Keratinocyte (primary cell): ENCODE data around the gene CDS2. TPM values are rescaled to one million over a fixed set of nuclear protein-coding genes. Genes with fewer than 3 reads are reported as not detected.

ENCODE experiments used
- DNase-seq: peaks from one replicate; pipeline ENCODE4 v3.0.0-alpha.2; 2011; ENCODE audit warnings: low read depth, missing footprints, low spot score
- FAIRE-seq: peaks from 2 replicates; lab custom pipeline; 2011; peaks lifted over from hg19 to GRCh38; lab: Jason Lieb, UNC
- H2AFZ ChIP-seq: 2 replicates; pipeline ENCODE4 v1.6.0; 2012; ENCODE audit warnings: low read length, control low read depth, inconsistent platforms; ENCODE audit not compliant: control insufficient read depth
- H3K27ac ChIP-seq: 2 replicates; pipeline ENCODE4 v1.5.1; 2011; ENCODE audit warnings: low read length; ENCODE audit not compliant: control insufficient read depth, insufficient read depth
- H3K27me3 ChIP-seq: 3 replicates; pipeline ENCODE4 v1.6.0; 2011; ENCODE audit warnings: low read length; ENCODE audit not compliant: control insufficient read depth, insufficient read depth; ENCODE audit errors: extremely low read depth
- H3K36me3 ChIP-seq, 2 experiments: 2 replicates in 1 of 2; 3 replicates in 1 of 2; pipeline ENCODE4 v1.5.1; 2011; ENCODE audit warnings: low read length in 2 of 2, mild to moderate bottlenecking in 1 of 2; ENCODE audit not compliant: control insufficient read depth in 2 of 2, insufficient read depth in 2 of 2; ENCODE audit errors: extremely low read depth in 1 of 2
- H3K4me1 ChIP-seq: 3 replicates; pipeline ENCODE4 v1.5.1; 2011; ENCODE audit warnings: low read length; ENCODE audit not compliant: control insufficient read depth, insufficient read depth; ENCODE audit errors: extremely low read depth
- H3K4me2 ChIP-seq: 3 replicates; pipeline ENCODE4 v1.6.0; 2011; ENCODE audit warnings: low read depth, low read length; ENCODE audit not compliant: control insufficient read depth, insufficient read depth; ENCODE audit errors: extremely low read depth
- H3K4me3 ChIP-seq, 3 experiments: fragments of 200-600 bp in 1 of 3; sonication (generic) in 1 of 3; 2 replicates in 2 of 3; 3 replicates in 1 of 3; pipeline ENCODE4 v1.5.1; 2011 to 2016; ENCODE audit warnings: low read length in 3 of 3, mild to moderate bottlenecking in 3 of 3, control low read depth in 2 of 3, inconsistent platforms in 1 of 3, low read depth in 1 of 3, mixed read lengths in 1 of 3, mixed run types in 1 of 3, moderate library complexity in 1 of 3; ENCODE audit not compliant: control insufficient read depth in 2 of 3, insufficient read depth in 2 of 3; ENCODE audit errors: extremely low read depth in 1 of 3
- H3K79me2 ChIP-seq: 2 replicates; pipeline ENCODE4 v1.6.0; 2012; ENCODE audit warnings: low read length; ENCODE audit not compliant: control insufficient read depth, insufficient read depth
- H3K9ac ChIP-seq: 3 replicates; pipeline ENCODE4 v1.6.0; 2011; ENCODE audit warnings: low read length; ENCODE audit not compliant: control insufficient read depth, insufficient read depth; ENCODE audit errors: extremely low read depth
- H3K9me1 ChIP-seq: 3 replicates; pipeline ENCODE4 v1.6.0; 2011; ENCODE audit warnings: low read length; ENCODE audit not compliant: control insufficient read depth, insufficient read depth; ENCODE audit errors: extremely low read depth
- H3K9me3 ChIP-seq: 2 replicates; pipeline ENCODE4 v1.5.1; 2012; ENCODE audit warnings: low read depth, low read length; ENCODE audit not compliant: control insufficient read depth
- H4K20me1 ChIP-seq: 3 replicates; pipeline ENCODE4 v1.6.0; 2011; ENCODE audit warnings: low read length; ENCODE audit not compliant: control insufficient read depth, insufficient read depth; ENCODE audit errors: extremely low read depth
- EZH2 ChIP-seq: IDR thresholded peaks from one replicate; pipeline ENCODE4 v1.6.1; 2012; ENCODE audit warnings: inconsistent platforms, mild to moderate bottlenecking, low read length, moderate library complexity
- dilution Hi-C: fragments of 300-500 bp; cut with MboI; formaldehyde crosslinking; loops from one replicate; pipeline ENCODE4 v1.7.0; 2020; ENCODE audit warnings: low sequenced_read_pairs; ENCODE audit not compliant: extremely low pct_ligation_motif_present
- polyA plus RNA-seq, 5 experiments: library from polyadenylated mRNA; depleted of rRNA in 3 of 5; stranded (reverse) in 3 of 5; stranded (forward) in 1 of 5; unstranded in 1 of 5; fragments of >200 nt; gene quantifications; 1 replicate in 1 of 5; 2 replicates in 3 of 5; 3 replicates in 1 of 5; pipeline versions ENCODE4 v1.2.1 to v1.2.3, GENCODE V29; 2011 to 2012; ENCODE audit warnings: missing spikeins in 2 of 5, low read depth in 1 of 5, low replicate concordance in 1 of 5
- TF ChIP-seq, protein P1 (sequence below), 3 experiments: IDR thresholded peaks in 1 of 3; conservative IDR thresholded peaks in 1 of 3; optimal IDR thresholded peaks in 1 of 3; 2 replicates in 2 of 3; 3 replicates in 1 of 3; pipeline versions ENCODE3 to v1.5.1; 2011; ENCODE audit warnings: low read length in 3 of 3, mild to moderate bottlenecking in 3 of 3, moderate library complexity in 2 of 3, control low read depth in 1 of 3, inconsistent platforms in 1 of 3; ENCODE audit not compliant: insufficient read depth in 2 of 3; ENCODE audit errors: extremely low read depth in 1 of 3

CDS2 gene
- polyA plus RNA-seq, 1 donor (not counting 4 experiments of a cell fraction or from before 2014, with no cell fraction given), result 67.1 TPM

- dilution Hi-C loops, result no loop called here
- DNase-seq, result no peak
These were observed 26.0 kb upstream of the CDS2 start for GRCh38 chr20:5100684-5101347.

DNA sequence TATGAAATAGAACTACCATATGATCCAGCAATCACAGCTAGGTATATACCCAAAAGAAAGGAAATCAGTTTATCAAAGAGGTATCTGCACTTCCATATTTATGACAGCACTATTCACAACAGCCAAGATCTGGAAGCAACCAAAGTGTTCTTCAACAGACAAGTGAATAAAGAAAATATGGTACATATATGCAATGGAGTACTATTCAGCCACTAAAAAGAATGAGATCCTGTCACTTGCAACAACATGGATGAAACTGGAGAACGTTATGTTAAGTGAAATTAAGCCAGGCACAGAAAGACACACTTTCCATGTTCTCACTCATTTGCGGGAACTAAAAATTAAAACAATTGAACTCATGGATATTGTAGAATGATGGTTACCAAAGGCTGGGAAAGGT is 22.3 kb upstream of the CDS2 start:
- no peaks in the 10 kb centered on the region for H3K4me1 ChIP-seq
- H4K20me1 ChIP-seq, result no peaks in the 10 kb centered on the region
- FAIRE-seq (no peak), DNase-seq (no peak)
- H3K9me1 ChIP-seq, result no peaks in the 10 kb centered on the region
- no peaks in the 10 kb centered on the region for H3K9me3 ChIP-seq
- no peak overlapping the region for H3K4me3 ChIP-seq
- H3K9ac ChIP-seq, result no peak overlapping the region
- no peaks in the 10 kb centered on the region for H3K79me2 ChIP-seq
- H2AFZ ChIP-seq, result no peak overlapping the region
- no peak overlapping the region for H3K27ac ChIP-seq
- dilution Hi-C loops, result no loop called here
- H3K4me2 ChIP-seq, result no peak overlapping the region
- no peaks in the 10 kb centered on the region for H3K27me3 ChIP-seq
- H3K36me3 ChIP-seq, result peaks cover 10% of the 10 kb centered on the region in 2 experiments
- TF ChIP-seq, protein P1, sequence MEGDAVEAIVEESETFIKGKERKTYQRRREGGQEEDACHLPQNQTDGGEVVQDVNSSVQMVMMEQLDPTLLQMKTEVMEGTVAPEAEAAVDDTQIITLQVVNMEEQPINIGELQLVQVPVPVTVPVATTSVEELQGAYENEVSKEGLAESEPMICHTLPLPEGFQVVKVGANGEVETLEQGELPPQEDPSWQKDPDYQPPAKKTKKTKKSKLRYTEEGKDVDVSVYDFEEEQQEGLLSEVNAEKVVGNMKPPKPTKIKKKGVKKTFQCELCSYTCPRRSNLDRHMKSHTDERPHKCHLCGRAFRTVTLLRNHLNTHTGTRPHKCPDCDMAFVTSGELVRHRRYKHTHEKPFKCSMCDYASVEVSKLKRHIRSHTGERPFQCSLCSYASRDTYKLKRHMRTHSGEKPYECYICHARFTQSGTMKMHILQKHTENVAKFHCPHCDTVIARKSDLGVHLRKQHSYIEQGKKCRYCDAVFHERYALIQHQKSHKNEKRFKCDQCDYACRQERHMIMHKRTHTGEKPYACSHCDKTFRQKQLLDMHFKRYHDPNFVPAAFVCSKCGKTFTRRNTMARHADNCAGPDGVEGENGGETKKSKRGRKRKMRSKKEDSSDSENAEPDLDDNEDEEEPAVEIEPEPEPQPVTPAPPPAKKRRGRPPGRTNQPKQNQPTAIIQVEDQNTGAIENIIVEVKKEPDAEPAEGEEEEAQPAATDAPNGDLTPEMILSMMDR (optimal IDR thresholded peaks at IDR 0.05 in 1 of 3, IDR thresholded peaks at IDR 0.05 in 1 of 3, conservative IDR thresholded peaks at IDR 0.05 in 1 of 3; ENCODE audit: extremely low read depth in 1 of 3, insufficient read depth in 2 of 3, low read length in 3 of 3), result no peak
- TF ChIP-seq EZH2, result no peak

More at GRCh38 chr20:5100684-5101347, 26.0 kb upstream of the CDS2 start:
- Histone ChIP-seq H3K9me3 (no peaks in the 10 kb centered on the region), H3K9ac (no peak overlapping the region), H3K27ac (no peak overlapping the region), H3K27me3 (no peaks in the 10 kb centered on the region), H3K4me2 (no peak overlapping the region), H3K9me1 (no peaks in the 10 kb centered on the region), H3K4me3 (no peak overlapping the region), H3K36me3 (peaks cover 4 to 16% of the 10 kb centered on the region in 2 experiments), H3K79me2 (no peaks in the 10 kb centered on the region), H3K4me1 (no peaks in the 10 kb centered on the region), H2AFZ (no peak overlapping the region), H4K20me1 (no peaks in the 10 kb centered on the region)
- TF ChIP-seq, protein P1 (optimal IDR thresholded peaks at IDR 0.05 in 1 of 3, IDR thresholded peaks at IDR 0.05 in 1 of 3, conservative IDR thresholded peaks at IDR 0.05 in 1 of 3; ENCODE audit: extremely low read depth in 1 of 3, insufficient read depth in 2 of 3, low read length in 3 of 3), result peak; percentile 77 to 83 (median 78)
- TF ChIP-seq EZH2, result no peak
- FAIRE-seq, result no peak
